Skeletal muscle satellite cell (primary cell): ENCODE measurements around the gene PTPRD.

ENCODE experiments used
- H3K27me3 ChIP-seq: 2 replicates; pipeline ENCODE4 v1.7.0; 2013; ENCODE audit warnings: low read length; ENCODE audit not compliant: control insufficient read depth, insufficient read depth
- H3K36me3 ChIP-seq: 2 replicates; pipeline ENCODE4 v1.7.0; 2013; ENCODE audit warnings: mild to moderate bottlenecking, control low read depth, low read length; ENCODE audit not compliant: insufficient read depth
- H3K4me1 ChIP-seq: 2 replicates; pipeline ENCODE4 v1.7.0; 2013; ENCODE audit warnings: low read length; ENCODE audit not compliant: control insufficient read depth, insufficient read depth
- H3K4me2 ChIP-seq: 2 replicates; pipeline ENCODE4 v1.7.0; 2013; ENCODE audit warnings: mild to moderate bottlenecking, low read length
- H3K4me3 ChIP-seq: 2 replicates; pipeline ENCODE4 v1.7.0; 2013; ENCODE audit warnings: low read length
- H3K9ac ChIP-seq: 2 replicates; pipeline ENCODE4 v1.7.0; 2013; ENCODE audit warnings: mild to moderate bottlenecking, low read depth, low read length, moderate library complexity
- H3K9me3 ChIP-seq: replicated peaks from 2 replicates; pipeline ENCODE4 v1.7.0; 2013; ENCODE audit warnings: mild to moderate bottlenecking, control low read depth, low read length

PTPRD gene

DNA sequence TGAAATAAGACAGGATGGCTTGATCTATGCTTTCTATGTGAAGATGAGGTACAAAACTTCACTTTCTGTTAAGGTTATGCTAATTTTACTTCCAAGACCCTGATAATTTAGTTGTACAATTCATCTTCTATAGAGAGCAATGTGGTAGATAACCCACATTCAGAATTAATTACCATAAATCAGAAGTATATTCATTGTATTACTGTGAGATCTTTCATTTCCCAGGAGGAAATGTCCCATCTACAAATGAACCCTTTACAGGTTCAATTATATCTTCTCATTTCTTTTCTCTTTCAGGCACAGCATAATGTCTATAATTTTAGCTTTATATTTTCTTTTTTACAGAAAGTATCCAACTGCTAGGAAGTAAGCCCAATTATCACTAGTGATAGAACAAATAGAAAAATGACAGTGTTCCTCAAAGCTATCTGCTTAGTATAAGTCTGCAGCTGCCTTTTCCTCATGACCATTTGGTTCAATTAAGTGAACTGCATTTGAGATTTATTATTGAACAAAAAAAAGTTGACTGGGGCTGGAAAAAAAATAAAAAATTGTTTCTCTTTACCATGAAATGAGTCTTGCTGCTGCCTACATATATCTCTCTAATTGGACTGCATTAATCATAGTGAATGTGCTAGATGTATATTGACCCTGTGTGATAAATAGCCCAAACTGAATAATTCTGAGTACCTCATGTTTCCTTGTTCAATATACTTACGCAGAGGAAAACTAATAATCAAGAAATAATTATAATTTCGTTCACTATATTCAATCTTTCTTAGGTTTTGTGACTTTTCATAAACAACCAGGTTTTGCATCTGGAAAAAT lies 1329.4 kb downstream of the PTPRD start:
- Histone ChIP-seq H3K4me2 (no peak overlapping the region), H3K4me1 (no peaks in the 10 kb centered on the region), H3K9ac (no peak overlapping the region), H3K36me3 (no peaks in the 10 kb centered on the region), H3K4me3 (no peak overlapping the region), H3K27me3 (no peaks in the 10 kb centered on the region), H3K9me3 (no peaks in the 10 kb centered on the region)

DNA sequence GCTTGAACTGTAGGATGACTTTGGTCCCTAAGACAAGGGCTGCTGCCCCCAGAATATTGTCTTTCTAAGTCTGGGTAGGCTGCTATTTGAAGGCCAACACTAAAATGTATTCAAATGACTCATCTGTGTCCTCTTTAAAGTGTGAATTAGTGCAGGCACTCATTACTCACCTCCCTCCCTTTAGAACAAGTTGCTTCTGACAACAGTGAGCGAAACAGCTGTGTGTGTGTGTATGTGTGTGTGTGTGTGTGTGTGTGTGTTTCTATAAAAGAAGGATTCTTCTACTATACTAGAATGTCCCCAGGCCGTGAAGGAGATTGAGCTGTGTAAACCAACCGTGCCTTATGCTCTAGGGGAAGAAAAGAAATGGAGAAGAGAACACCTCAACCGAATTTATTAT lies 1337.2 kb downstream of the PTPRD start:
- Histone ChIP-seq H3K4me2 (no peak overlapping the region), H3K9ac (no peak overlapping the region), H3K4me1 (no peaks in the 10 kb centered on the region), H3K4me3 (no peak overlapping the region), H3K36me3 (no peaks in the 10 kb centered on the region), H3K9me3 (no peaks in the 10 kb centered on the region), H3K27me3 (no peaks in the 10 kb centered on the region)

DNA sequence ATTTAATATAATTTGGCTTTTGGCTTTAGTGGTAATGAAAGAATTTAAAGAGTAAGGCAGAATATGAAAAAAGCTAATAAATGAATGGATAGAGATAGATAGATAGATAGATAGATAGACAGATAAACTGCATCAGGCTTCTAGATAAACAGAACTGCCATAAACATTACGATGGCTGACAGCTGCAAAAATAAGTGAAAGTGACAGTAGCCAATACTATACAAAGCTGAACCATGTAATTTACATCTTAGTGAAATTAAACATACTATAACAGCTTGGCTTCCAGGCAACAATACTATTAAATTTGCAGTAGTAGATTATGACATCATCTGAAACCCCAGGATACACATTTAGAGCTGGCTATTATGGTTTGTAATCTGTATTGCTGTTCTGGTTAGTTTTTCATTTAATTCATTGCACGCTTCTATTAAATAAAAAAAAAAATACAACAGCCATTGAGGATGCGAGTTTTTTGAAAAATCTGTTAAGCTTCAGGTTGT lies 1354.8 kb downstream of the PTPRD start:
- Histone ChIP-seq H3K9me3 (no peaks in the 10 kb centered on the region), H3K4me3 (no peak overlapping the region), H3K36me3 (no peaks in the 10 kb centered on the region), H3K27me3 (no peaks in the 10 kb centered on the region), H3K9ac (no peak overlapping the region), H3K4me2 (no peak overlapping the region), H3K4me1 (no peaks in the 10 kb centered on the region)

DNA sequence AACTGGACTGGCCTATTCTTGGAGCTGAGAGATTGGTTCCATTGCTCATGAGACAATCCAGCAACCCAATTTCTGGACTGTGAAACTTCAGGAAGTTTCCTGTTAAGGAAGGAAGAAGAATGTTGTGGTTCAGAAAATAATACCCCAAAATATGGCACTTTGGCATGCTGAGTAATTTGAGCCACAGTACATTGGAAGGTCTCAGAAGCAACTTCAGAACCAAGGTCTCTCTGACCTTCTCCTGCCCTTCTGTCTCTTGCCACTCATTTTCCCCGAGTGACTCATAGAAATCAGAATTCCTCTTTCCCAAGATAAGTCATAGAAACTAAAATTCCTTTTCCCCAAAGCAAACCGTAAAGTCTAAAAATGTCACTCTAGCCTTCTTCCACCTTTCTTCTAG lies 1366.1 kb downstream of the PTPRD start:
- no peaks in the 10 kb centered on the region for H3K27me3 ChIP-seq
- no peaks in the 10 kb centered on the region for H3K36me3 ChIP-seq
- no peak overlapping the region for H3K9ac ChIP-seq
- H3K4me3 ChIP-seq = no peak overlapping the region
- peak overlapping the region; percentile 14 for H3K4me2 ChIP-seq
- no peaks in the 10 kb centered on the region for H3K4me1 ChIP-seq
- no peaks in the 10 kb centered on the region for H3K9me3 ChIP-seq

DNA sequence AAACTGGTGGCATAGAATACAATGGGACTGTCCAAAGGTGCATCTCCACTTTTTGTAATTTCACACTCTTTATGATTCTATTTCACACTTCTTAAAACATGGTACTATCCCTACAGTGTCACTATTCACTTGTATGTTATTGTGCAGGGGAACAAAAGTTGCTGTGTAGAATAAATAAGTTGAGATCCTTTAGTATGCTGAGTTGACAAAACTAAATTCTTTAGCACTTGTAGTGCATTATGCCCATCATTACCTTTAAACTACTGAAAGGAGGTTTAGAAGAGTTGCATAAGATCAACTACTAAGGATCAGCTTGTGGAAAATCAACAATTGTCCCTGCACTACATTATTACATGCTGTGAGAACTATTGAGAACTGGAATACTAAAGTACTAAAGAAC lies 1380.9 kb downstream of the PTPRD start:
- no peaks in the 10 kb centered on the region for H3K9me3 ChIP-seq
- H3K36me3 ChIP-seq = no peaks in the 10 kb centered on the region
- H3K4me1 ChIP-seq = no peaks in the 10 kb centered on the region
- no peak overlapping the region for H3K9ac ChIP-seq
- no peak overlapping the region for H3K4me2 ChIP-seq
- H3K4me3 ChIP-seq = no peak overlapping the region
- H3K27me3 ChIP-seq = no peaks in the 10 kb centered on the region

DNA sequence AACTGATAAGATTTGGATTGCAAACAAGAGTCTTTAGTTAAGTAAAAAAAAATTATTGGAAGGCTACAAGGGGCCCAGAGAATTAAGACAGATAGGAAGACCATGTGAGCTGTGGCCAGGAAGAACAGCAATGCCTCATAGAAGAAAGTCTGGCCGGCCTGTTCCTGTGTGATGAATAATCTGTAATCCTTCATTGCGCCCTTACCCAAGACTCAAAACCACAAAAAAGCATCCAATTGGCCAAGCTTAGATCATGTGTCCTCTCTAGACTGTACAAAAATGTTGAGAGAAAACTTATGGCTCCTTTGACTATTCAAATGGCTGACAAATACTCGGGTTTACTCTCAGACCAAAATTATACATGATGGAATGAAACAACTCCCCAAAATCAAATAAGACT lies 1383.5 kb downstream of the PTPRD start:
- Histone ChIP-seq H3K4me2 (no peak overlapping the region), H3K4me3 (no peak overlapping the region), H3K4me1 (no peaks in the 10 kb centered on the region), H3K36me3 (no peaks in the 10 kb centered on the region), H3K27me3 (no peaks in the 10 kb centered on the region), H3K9ac (no peak overlapping the region), H3K9me3 (no peaks in the 10 kb centered on the region)

DNA sequence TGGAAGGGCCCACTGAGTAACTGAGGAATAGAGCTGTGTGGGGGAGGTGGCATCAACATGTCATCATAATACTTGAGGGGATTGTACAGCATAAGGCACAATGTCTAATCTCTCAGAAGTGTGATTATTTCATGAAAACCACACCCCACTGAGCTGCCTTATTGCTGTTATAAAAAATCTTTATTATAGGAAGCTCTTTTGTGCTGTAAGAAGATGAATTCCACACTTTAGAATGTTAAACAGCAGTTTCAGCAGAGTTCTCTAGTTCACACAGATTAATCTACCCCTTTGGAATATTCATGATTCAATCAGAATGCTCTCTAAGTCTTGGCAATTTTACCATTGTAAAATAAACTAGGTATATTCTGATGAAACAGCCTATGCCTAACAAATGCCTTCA lies 1389.6 kb downstream of the PTPRD start:
- no peak overlapping the region for H3K4me2 ChIP-seq
- no peak overlapping the region for H3K9ac ChIP-seq
- H3K36me3 ChIP-seq = no peaks in the 10 kb centered on the region
- H3K4me3 ChIP-seq = no peak overlapping the region
- H3K9me3 ChIP-seq = no peaks in the 10 kb centered on the region
- H3K27me3 ChIP-seq = no peaks in the 10 kb centered on the region
- H3K4me1 ChIP-seq = no peaks in the 10 kb centered on the region

DNA sequence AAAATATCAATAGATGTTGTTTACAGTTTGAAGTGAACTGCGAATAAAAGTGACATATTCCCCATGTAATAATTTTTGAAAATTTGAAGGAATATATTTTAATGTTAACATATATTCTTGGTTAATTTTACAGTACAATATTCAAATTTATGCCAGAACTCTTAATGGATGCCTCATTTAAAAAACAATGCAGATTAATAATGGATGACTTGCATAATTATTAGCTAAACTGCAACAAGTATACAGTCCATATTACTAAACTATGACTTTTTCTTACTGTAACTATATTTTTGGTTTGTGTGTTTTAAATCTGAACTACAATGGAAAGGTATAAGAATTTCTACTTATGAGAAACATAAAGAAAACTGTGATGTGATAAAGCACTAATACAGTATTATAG lies 1390.1 kb downstream of the PTPRD start:
- Histone ChIP-seq H3K27me3 (no peaks in the 10 kb centered on the region), H3K36me3 (no peaks in the 10 kb centered on the region), H3K4me1 (no peaks in the 10 kb centered on the region), H3K4me3 (no peak overlapping the region), H3K9me3 (no peaks in the 10 kb centered on the region), H3K9ac (no peak overlapping the region), H3K4me2 (no peak overlapping the region)

DNA sequence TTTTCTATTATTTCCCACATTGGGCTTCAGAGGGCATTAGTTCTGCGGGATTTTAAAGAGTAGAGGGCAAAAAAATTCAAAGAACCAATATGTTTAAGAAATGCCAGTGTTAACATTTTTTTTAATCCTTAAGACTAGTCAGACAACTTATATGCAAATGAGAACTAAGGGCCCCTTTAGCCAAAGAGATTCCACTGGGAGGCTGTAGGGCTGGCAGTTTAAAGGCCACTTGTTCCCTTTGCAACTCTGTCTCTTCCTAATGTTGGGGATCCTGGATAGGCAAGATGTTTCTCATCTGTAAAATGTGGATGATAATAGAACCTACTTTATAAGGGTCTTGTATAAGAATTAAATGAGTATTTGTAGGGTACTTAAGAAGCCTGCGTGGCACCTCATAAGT lies 1395.9 kb downstream of the PTPRD start:
- H3K4me1 ChIP-seq = no peaks in the 10 kb centered on the region
- H3K9me3 ChIP-seq = no peaks in the 10 kb centered on the region
- no peaks in the 10 kb centered on the region for H3K27me3 ChIP-seq
- no peak overlapping the region for H3K4me2 ChIP-seq
- H3K9ac ChIP-seq = no peak overlapping the region
- H3K36me3 ChIP-seq = no peaks in the 10 kb centered on the region
- H3K4me3 ChIP-seq = no peak overlapping the region

DNA sequence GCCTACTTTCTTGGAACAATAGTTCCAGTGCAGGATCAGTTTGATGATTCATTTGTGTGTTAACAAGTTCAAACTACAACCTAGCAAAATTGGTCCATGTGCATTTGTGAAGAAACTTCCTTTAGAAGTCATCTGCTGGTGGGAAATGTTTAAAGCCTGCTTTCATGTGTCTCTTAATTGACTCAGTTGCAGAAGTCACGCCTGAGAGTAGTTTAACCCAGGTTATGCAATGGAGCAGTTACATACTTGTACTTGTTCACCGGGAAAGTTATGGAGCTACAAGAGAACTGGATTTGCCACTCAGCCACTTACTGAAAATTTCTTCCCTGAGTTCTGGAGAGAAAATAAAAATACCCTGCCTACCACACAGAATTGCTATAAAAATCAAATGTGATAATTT lies 1397.8 kb downstream of the PTPRD start:
- no peaks in the 10 kb centered on the region for H3K36me3 ChIP-seq
- H3K4me2 ChIP-seq = no peak overlapping the region

DNA sequence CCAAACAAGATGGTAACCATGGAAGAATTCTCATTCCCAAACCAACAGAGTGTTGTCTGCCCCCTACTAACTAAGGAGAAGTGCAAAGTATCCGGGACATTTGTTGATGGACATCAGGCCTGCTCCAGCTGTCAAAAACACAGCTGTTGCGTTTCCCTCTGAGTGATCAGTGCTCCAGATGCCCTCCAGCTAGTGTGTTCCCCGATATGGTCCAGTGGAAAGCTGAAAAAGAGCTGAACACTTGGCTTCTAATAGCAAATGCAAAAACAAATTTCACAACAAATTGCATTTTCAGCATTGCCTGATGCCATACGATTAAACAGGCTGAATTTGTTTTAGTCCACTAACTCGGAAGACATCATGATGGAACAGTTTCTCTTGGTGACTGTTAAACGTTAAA lies 1398.7 kb downstream of the PTPRD start:
- H3K4me1 ChIP-seq = no peaks in the 10 kb centered on the region
- no peaks in the 10 kb centered on the region for H3K36me3 ChIP-seq

More for the DNA sequence above, 1397.8 kb downstream of the PTPRD start:
- Histone ChIP-seq H3K9me3 (no peaks in the 10 kb centered on the region), H3K4me1 (no peaks in the 10 kb centered on the region), H3K4me3 (no peak overlapping the region), H3K27me3 (no peaks in the 10 kb centered on the region), H3K9ac (no peak overlapping the region)

DNA sequence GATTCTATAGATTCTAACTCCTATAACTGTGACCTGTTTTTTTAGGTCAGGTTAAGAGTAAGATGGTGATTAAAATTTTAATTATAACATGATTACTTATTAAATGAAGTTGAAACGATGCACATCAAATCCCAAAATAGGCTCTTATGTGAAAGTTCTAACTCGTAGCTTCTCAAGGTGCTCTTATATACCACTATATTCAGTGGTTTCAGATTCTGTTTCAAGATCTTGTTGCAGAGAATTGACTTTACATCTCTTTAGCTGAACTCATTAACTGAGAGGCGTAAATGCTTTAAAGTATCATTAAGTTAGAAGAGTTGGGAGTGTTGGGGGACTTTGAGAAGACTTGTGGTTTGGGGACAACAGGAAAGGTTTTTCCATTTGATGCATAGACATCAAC lies 1399.8 kb downstream of the PTPRD start:
- Histone ChIP-seq H3K4me3 (no peak overlapping the region), H3K4me2 (no peak overlapping the region), H3K4me1 (no peaks in the 10 kb centered on the region), H3K36me3 (no peaks in the 10 kb centered on the region), H3K9ac (no peak overlapping the region), H3K9me3 (no peaks in the 10 kb centered on the region), H3K27me3 (no peaks in the 10 kb centered on the region)

More for the DNA sequence above, 1398.7 kb downstream of the PTPRD start:
- Histone ChIP-seq H3K27me3 (no peaks in the 10 kb centered on the region), H3K9ac (no peak overlapping the region), H3K4me3 (no peak overlapping the region), H3K4me2 (no peak overlapping the region), H3K9me3 (no peaks in the 10 kb centered on the region)
